Upper lobe of left lung (tissue), 4 donors: ENCODE data around the gene ZRANB2.

Experiments
- CTCF ChIP-seq, 6 experiments: fragments of 450-650 bp in 4 of 6; fragments of 200-600 bp in 2 of 6; sonication (generic) in 2 of 6; IDR thresholded peaks; one replicate each; pipeline ENCODE4 v1.5.1; 2016 to 2019; ENCODE audit warnings: antibody characterized with exemption in 6 of 6
- POLR2A ChIP-seq, 4 donors: fragments of 450-650 bp; IDR thresholded peaks; one replicate each; pipeline ENCODE4 v1.5.1; 2016 to 2017; ENCODE audit warnings: antibody characterized with exemption in 4 of 4, mild to moderate bottlenecking in 2 of 4

GRCh38 chr1:71046891-71047634 lies 33.8 kb downstream of the ZRANB2 start:
- no peak for TF ChIP-seq CTCF (IDR thresholded peaks at IDR 0.05)
- TF ChIP-seq POLR2A (IDR thresholded peaks at IDR 0.05) = no peak
